Measurements from ENCODE around the gene PSMA3. TPM values are rescaled to one million over a fixed set of nuclear protein-coding genes. Genes with fewer than 3 reads are reported as not detected.

PSMA3 gene
- total and polyA plus RNA-seq, 9 of the 15 experiments (the other 6 are each of a cell fraction or from before 2014, with no cell fraction given): 129 to 786 (median 319) TPM

- TF ChIP-seq ZBTB43 (CRISPR knock-in tag; IDR thresholded peaks at IDR 0.05) (no peak), NFYB (IDR thresholded peaks at IDR 0.05; ENCODE audit: extremely low read depth, insufficient read length) (peak; percentile 84), MITF (IDR thresholded peaks at IDR 0.05) (no peak), GABPA (tag; conservative IDR thresholded peaks at IDR 0.05; ENCODE audit: low read depth) (peak; percentile 94), THRA (IDR thresholded peaks at IDR 0.05) (no peak), THRB (CRISPR knock-in tag; conservative IDR thresholded peaks at IDR 0.05) (peak; percentile 89), KHSRP (IDR thresholded peaks at IDR 0.05) (no peak), ZFX (CRISPR knock-in tag; IDR thresholded peaks at IDR 0.05) (peak; percentile 50), EP400 (IDR thresholded peaks at IDR 0.05) (peak; percentile 99), MECOM (CRISPR knock-in tag; IDR thresholded peaks at IDR 0.05) (peak; percentile 92), BHLHE40 (IDR thresholded peaks at IDR 0.05; ENCODE audit: low read length) (no peak), NRF1 (conservative IDR thresholded peaks at IDR 0.05 in 1 of 2, IDR thresholded peaks at IDR 0.05 in 1 of 2) (peak; percentile 91 to 93), FOXJ3 (CRISPR knock-in tag; IDR thresholded peaks at IDR 0.05) (no peak), FOXP4 (CRISPR knock-in tag; IDR thresholded peaks at IDR 0.05; ENCODE audit: borderline replicate concordance) (no peak), ZNF445 (CRISPR knock-in tag; IDR thresholded peaks at IDR 0.05; ENCODE audit: low read depth) (peak; percentile 82), ZBTB2 (IDR thresholded peaks at IDR 0.05) (no peak)
Observed at GRCh38 chr14:58297762-58298476, 53.3 kb downstream of the PSMA3 start (continued).

Measured in K562 (cell line).